ENCODE results near the gene KRIT1. TPM values are rescaled to one million over a fixed set of nuclear protein-coding genes. Genes with fewer than 3 reads are reported as not detected.

KRIT1 gene
- total and polyA plus RNA-seq, 4 donors = 15.6 to 94.5 (median 26.1) TPM

GRCh38 chr7:92282221-92282814 is 36.6 kb upstream of the KRIT1 start:
- H3K9me3 ChIP-seq (ENCODE audit: control insufficient read depth in 4 of 4, insufficient read depth in 3 of 4, low read length in 3 of 4) = peaks cover 0 to 6% (median 3%) of the 10 kb centered on the region in 4 donors
- H3K9ac ChIP-seq (ENCODE audit: insufficient read depth in 1 of 2, low read length in 2 of 2) = no peak overlapping the region
- no peak overlapping the region for H3K27ac ChIP-seq (ENCODE audit: low read depth in 1 of 2, low read length in 1 of 2)
- no peak for TF ChIP-seq CTCF (IDR thresholded peaks at IDR 0.05; ENCODE audit: control extremely low read depth, extremely low read depth)
- DNase-seq (peak in 1 of 3 donors; percentile 4), ATAC-seq (ENCODE audit: insufficient read depth, low FRiP score) (no peak)
- WGBS, 2 donors = 84 to 88% methylated on average over 6 of the region's 6 CpGs
- H3K4me3 ChIP-seq = no peak overlapping the region
- H3K4me1 ChIP-seq (ENCODE audit: control insufficient read depth in 5 of 5, insufficient read depth in 5 of 5, low read length in 5 of 5) = peaks cover 0 to 14% (median 3%) of the 10 kb centered on the region in 5 donors
- H3K36me3 ChIP-seq (ENCODE audit: control insufficient read depth in 4 of 4, insufficient read depth in 4 of 4, low read length in 4 of 4) = peaks cover 0 to 4% (median 2%) of the 10 kb centered on the region in 4 donors
- no peaks in the 10 kb centered on the region for H3K27me3 ChIP-seq (ENCODE audit: control insufficient read depth in 3 of 3, insufficient read depth in 3 of 3, low read length in 2 of 3)

GRCh38 chr7:92281031-92281430 is 35.3 kb upstream of the KRIT1 start:
- Histone ChIP-seq H3K27me3 (ENCODE audit: control insufficient read depth in 3 of 3, insufficient read depth in 3 of 3, low read length in 2 of 3) (no peaks in the 10 kb centered on the region), H3K9me3 (ENCODE audit: control insufficient read depth in 4 of 4, insufficient read depth in 3 of 4, low read length in 3 of 4) (peaks cover 0 to 6% (median 3%) of the 10 kb centered on the region in 4 donors), H3K9ac (ENCODE audit: insufficient read depth in 1 of 2, low read length in 2 of 2) (no peak overlapping the region), H3K27ac (ENCODE audit: low read depth in 1 of 2, low read length in 1 of 2) (no peak overlapping the region), H3K4me3 (no peak overlapping the region), H3K36me3 (ENCODE audit: control insufficient read depth in 4 of 4, insufficient read depth in 4 of 4, low read length in 4 of 4) (peaks cover 0 to 4% (median 2%) of the 10 kb centered on the region in 4 donors), H3K4me1 (ENCODE audit: control insufficient read depth in 5 of 5, insufficient read depth in 5 of 5, low read length in 5 of 5) (peaks cover 0 to 14% (median 3%) of the 10 kb centered on the region in 5 donors)
- TF ChIP-seq CTCF (IDR thresholded peaks at IDR 0.05; ENCODE audit: control extremely low read depth, extremely low read depth) = no peak
- ATAC-seq (ENCODE audit: insufficient read depth, low FRiP score) (no peak), DNase-seq (no peak)
- 91 to 97% methylated on average over 2 of the region's 2 CpGs for WGBS, 2 donors

GRCh38 chr7:92279396-92280031 is 33.8 kb upstream of the KRIT1 start:
- DNase-seq (peak; percentile 13 to 37 (median 24)), ATAC-seq (ENCODE audit: insufficient read depth, low FRiP score) (no peak)
- Histone ChIP-seq H3K9me3 (ENCODE audit: control insufficient read depth in 4 of 4, insufficient read depth in 3 of 4, low read length in 3 of 4) (peaks cover 0 to 6% (median 3%) of the 10 kb centered on the region in 4 donors), H3K4me3 (no peak overlapping the region), H3K9ac (ENCODE audit: insufficient read depth in 1 of 2, low read length in 2 of 2) (no peak overlapping the region), H3K27me3 (ENCODE audit: control insufficient read depth in 3 of 3, insufficient read depth in 3 of 3, low read length in 2 of 3) (no peaks in the 10 kb centered on the region), H3K4me1 (ENCODE audit: control insufficient read depth in 5 of 5, insufficient read depth in 5 of 5, low read length in 5 of 5) (peaks cover 0 to 14% (median 3%) of the 10 kb centered on the region in 5 donors), H3K27ac (ENCODE audit: low read depth in 1 of 2, low read length in 1 of 2) (no peak overlapping the region), H3K36me3 (ENCODE audit: control insufficient read depth in 4 of 4, insufficient read depth in 4 of 4, low read length in 4 of 4) (peaks cover 0 to 4% (median 2%) of the 10 kb centered on the region in 4 donors)
- no peak for TF ChIP-seq CTCF (IDR thresholded peaks at IDR 0.05; ENCODE audit: control extremely low read depth, extremely low read depth)
- 67 to 82% methylated on average over 2 of the region's 2 CpGs for WGBS, 2 donors
